Lower leg skin (tissue), 3 donors: Measurements from ENCODE around the gene NRIP3.

Experiments used
- CTCF ChIP-seq, 3 donors: fragments of 450-650 bp; IDR thresholded peaks; one replicate each; pipeline ENCODE4 v1.5.1; 2016; ENCODE audit warnings: antibody characterized with exemption in 3 of 3, mild to moderate bottlenecking in 3 of 3, moderate library complexity in 2 of 3
- POLR2A ChIP-seq, 2 donors: fragments of 450-650 bp; IDR thresholded peaks; one replicate each; pipeline ENCODE4 v1.6.1; 2016 to 2017; ENCODE audit warnings: antibody characterized with exemption in 2 of 2, mild to moderate bottlenecking in 1 of 2, moderate library complexity in 1 of 2

GRCh38 chr11:8932564-8933180, 71.1 kb downstream of the NRIP3 start, which contains the start of gene C11orf16:
- TF ChIP-seq POLR2A (IDR thresholded peaks at IDR 0.05) (no peak), CTCF (IDR thresholded peaks at IDR 0.05) (no peak)
